ENCODE data around the gene MEIS2. TPM values are rescaled to one million over a fixed set of nuclear protein-coding genes. Genes with fewer than 3 reads are reported as not detected.

Gene MEIS2
- total RNA-seq, 1 experiment from 2014 or later: 17.5 TPM

- no peaks in the 10 kb centered on the region for H3K4me1 ChIP-seq (ENCODE audit: insufficient read depth, low read length)
- no peak overlapping the region for H3K4me3 ChIP-seq (ENCODE audit: low read length)
- no peak overlapping the region for H3K9ac ChIP-seq (ENCODE audit: low read length)
- no peaks in the 10 kb centered on the region for H3K9me2 ChIP-seq (replicated peaks; ENCODE audit: low read length)
- ChIA-PET CTCF (no interaction called here), POLR2A (ENCODE audit: unreplicated experiment) (interaction anchor here (0.7 kb wide), 1 partner anchor 1314 kb away, joined by 3 read pairs; no protein-coding TSS in a partner anchor)
- H2AFZ ChIP-seq (ENCODE audit: low read length): no peak overlapping the region
- intact Hi-C loops (cut with micrococcal nuclease): no loop called here
- H3K36me3 ChIP-seq (ENCODE audit: low read depth, low read length): no peaks in the 10 kb centered on the region
- no peak for TF ChIP-seq CTCF (conservative IDR thresholded peaks at IDR 0.05; ENCODE audit: low read depth, low read length)
- no peak for TF ChIP-seq EZH2phosphoT487 (IDR thresholded peaks at IDR 0.05; ENCODE audit: borderline replicate concordance, low read length)
- no peak for TF ChIP-seq EZH2 (IDR thresholded peaks at IDR 0.05; ENCODE audit: low read length, unreplicated experiment)
- H3K79me2 ChIP-seq (ENCODE audit: low read length): no peaks in the 10 kb centered on the region
- H4K20me1 ChIP-seq (ENCODE audit: low read length): no peaks in the 10 kb centered on the region
- H3K27ac ChIP-seq (ENCODE audit: low read length): no peak overlapping the region
- DNase-seq (no peak), ATAC-seq (no peak)
- H3K27me3 ChIP-seq (ENCODE audit: low read length): no peaks in the 10 kb centered on the region
- H3F3A ChIP-seq (ENCODE audit: low read length, unreplicated experiment): no peaks in the 10 kb centered on the region
- no TSS peak for BruUV-seq (replicated peaks)
- H3K4me2 ChIP-seq (ENCODE audit: low read length): no peak overlapping the region
- H3K9me3 ChIP-seq (ENCODE audit: low read length): no peaks in the 10 kb centered on the region
Observed at GRCh38 chr15:37010595-37010994, 89.8 kb downstream of the MEIS2 start.

GRCh38 chr15:37009288-37009687 is 91.1 kb downstream of the MEIS2 start:
- ATAC-seq (no peak), DNase-seq (no peak)
- no peak overlapping the region for H3K9ac ChIP-seq (ENCODE audit: low read length)
- no peaks in the 10 kb centered on the region for H4K20me1 ChIP-seq (ENCODE audit: low read length)
- ChIA-PET POLR2A (ENCODE audit: unreplicated experiment) (no interaction called here), CTCF (no interaction called here)
- no peak overlapping the region for H3K27ac ChIP-seq (ENCODE audit: low read length)
- no TSS peak for BruUV-seq (replicated peaks)
- H3K9me3 ChIP-seq (ENCODE audit: low read length): no peaks in the 10 kb centered on the region
- H2AFZ ChIP-seq (ENCODE audit: low read length): no peak overlapping the region
- no peak overlapping the region for H3K4me3 ChIP-seq (ENCODE audit: low read length)
- H3K9me2 ChIP-seq (replicated peaks; ENCODE audit: low read length): no peaks in the 10 kb centered on the region
- no peaks in the 10 kb centered on the region for H3K27me3 ChIP-seq (ENCODE audit: low read length)
- no peak overlapping the region for H3K4me2 ChIP-seq (ENCODE audit: low read length)
- no peaks in the 10 kb centered on the region for H3K79me2 ChIP-seq (ENCODE audit: low read length)
- TF ChIP-seq EZH2phosphoT487 (IDR thresholded peaks at IDR 0.05; ENCODE audit: borderline replicate concordance, low read length): no peak
- no peak for TF ChIP-seq CTCF (conservative IDR thresholded peaks at IDR 0.05; ENCODE audit: low read depth, low read length)
- TF ChIP-seq EZH2 (IDR thresholded peaks at IDR 0.05; ENCODE audit: low read length, unreplicated experiment): no peak
- H3K36me3 ChIP-seq (ENCODE audit: low read depth, low read length): no peaks in the 10 kb centered on the region
- intact Hi-C loops (cut with micrococcal nuclease): no loop called here
- no peaks in the 10 kb centered on the region for H3F3A ChIP-seq (ENCODE audit: low read length, unreplicated experiment)
- H3K4me1 ChIP-seq (ENCODE audit: insufficient read depth, low read length): no peaks in the 10 kb centered on the region

- Histone ChIP-seq H3K4me3 (ENCODE audit: low read length) (no peak overlapping the region), H3K79me2 (ENCODE audit: low read length) (no peaks in the 10 kb centered on the region), H3K4me2 (ENCODE audit: low read length) (no peak overlapping the region), H3K9ac (ENCODE audit: low read length) (no peak overlapping the region), H3F3A (ENCODE audit: low read length, unreplicated experiment) (no peaks in the 10 kb centered on the region), H4K20me1 (ENCODE audit: low read length) (no peaks in the 10 kb centered on the region), H3K36me3 (ENCODE audit: low read depth, low read length) (no peaks in the 10 kb centered on the region), H3K4me1 (ENCODE audit: insufficient read depth, low read length) (no peaks in the 10 kb centered on the region), H3K9me3 (ENCODE audit: low read length) (no peaks in the 10 kb centered on the region), H3K9me2 (replicated peaks; ENCODE audit: low read length) (no peaks in the 10 kb centered on the region), H3K27me3 (ENCODE audit: low read length) (no peaks in the 10 kb centered on the region), H2AFZ (ENCODE audit: low read length) (no peak overlapping the region), H3K27ac (ENCODE audit: low read length) (no peak overlapping the region)
- ChIA-PET POLR2A (ENCODE audit: unreplicated experiment) (no interaction called here), CTCF (no interaction called here)
- intact Hi-C loops (cut with micrococcal nuclease): no loop called here
- DNase-seq: no peak
- no TSS peak for BruUV-seq (replicated peaks)
- no peak for TF ChIP-seq EZH2phosphoT487 (IDR thresholded peaks at IDR 0.05; ENCODE audit: borderline replicate concordance, low read length)
- no peak for TF ChIP-seq EZH2 (IDR thresholded peaks at IDR 0.05; ENCODE audit: low read length, unreplicated experiment)
- ATAC-seq: no peak
Observed at GRCh38 chr15:37008205-37008604, 92.1 kb downstream of the MEIS2 start.
